GM18517 (cell line): ENCODE measurements around the gene VAC14.
"Not testable (repeated sequence)": the region's sequence is repeated elsewhere in the genome, so short reads cannot be mapped to it uniquely, and the experiment has no call there.

Experiments used
- ATAC-seq: cut with Tn5 transposase; IDR thresholded peaks from one replicate; pipeline ENCODE4 v1.9.1; 2021; ENCODE audit warnings: mild to moderate bottlenecking, moderate library complexity; ENCODE audit not compliant: unreplicated experiment

The VAC14 gene

GRCh38 chr16:70682239-70683145 is 118.5 kb downstream of the VAC14 start:
- no peak for ATAC-seq

GRCh38 chr16:70681382-70682238 is 119.3 kb downstream of the VAC14 start:
- no peak for ATAC-seq

GRCh38 chr16:70680495-70681381 is 120.2 kb downstream of the VAC14 start:
- ATAC-seq, result no peak

- ATAC-seq, result no peak
Observed at GRCh38 chr16:70679671-70680494, 121.1 kb downstream of the VAC14 start.

- ATAC-seq, result no peak
Observed at GRCh38 chr16:70678898-70679670, 121.9 kb downstream of the VAC14 start.

GRCh38 chr16:70678121-70678897 is 122.6 kb downstream of the VAC14 start:
- no peak for ATAC-seq

GRCh38 chr16:70677499-70678120 is 123.3 kb downstream of the VAC14 start:
- ATAC-seq, result no peak

GRCh38 chr16:70676675-70677498 is 124.1 kb downstream of the VAC14 start:
- ATAC-seq, result no peak

GRCh38 chr16:70675851-70676513 is 125.0 kb downstream of the VAC14 start:
- ATAC-seq, result no peak

- no peak for ATAC-seq
Observed at GRCh38 chr16:70674221-70675014, 126.5 kb downstream of the VAC14 start.

GRCh38 chr16:70670938-70671337 is 130.0 kb downstream of the VAC14 start:
- not testable (repeated sequence) for ATAC-seq

GRCh38 chr16:70670175-70670574 is 130.8 kb downstream of the VAC14 start:
- no peak for ATAC-seq

GRCh38 chr16:70665806-70666735 is 134.9 kb downstream of the VAC14 start:
- no peak for ATAC-seq

- ATAC-seq, result no peak
Observed at GRCh38 chr16:70665113-70665694, 135.8 kb downstream of the VAC14 start.
